HG02943 (cell line): ENCODE data around the gene BOD1L1.
"Not testable (repeated sequence)": the region's sequence is repeated elsewhere in the genome, so short reads cannot be mapped to it uniquely, and the experiment has no call there.

ENCODE experiments used
- ATAC-seq: cut with Tn5 transposase; IDR thresholded peaks from one replicate; pipeline ENCODE4 v1.9.1; 2021; ENCODE audit warnings: mild to moderate bottlenecking, low read depth, moderate library complexity; ENCODE audit not compliant: unreplicated experiment

BOD1L1 gene

GRCh38 chr4:13561673-13562072 lies 65.9 kb downstream of the BOD1L1 start:
- ATAC-seq, result no peak

- not testable (repeated sequence) for ATAC-seq
Measured at GRCh38 chr4:13560111-13560510, 67.4 kb downstream of the BOD1L1 start.

GRCh38 chr4:13559413-13559812 lies 68.1 kb downstream of the BOD1L1 start:
- no peak for ATAC-seq

- ATAC-seq, result no peak
Measured at GRCh38 chr4:13558881-13559280, 68.6 kb downstream of the BOD1L1 start.

- ATAC-seq, result no peak
Measured at GRCh38 chr4:13555325-13555724, 72.2 kb downstream of the BOD1L1 start.

- no peak for ATAC-seq
Measured at GRCh38 chr4:13553081-13553480, 74.4 kb downstream of the BOD1L1 start.

- ATAC-seq, result peak; percentile 62
Measured at GRCh38 chr4:13548984-13549546, 78.5 kb downstream of the BOD1L1 start.

GRCh38 chr4:13548059-13548983 lies 79.2 kb downstream of the BOD1L1 start:
- no peak for ATAC-seq

GRCh38 chr4:13547485-13548041 lies 80.0 kb downstream of the BOD1L1 start:
- no peak for ATAC-seq

GRCh38 chr4:13546941-13547484 lies 80.5 kb downstream of the BOD1L1 start:
- no peak for ATAC-seq

GRCh38 chr4:13546142-13546940 lies 81.2 kb downstream of the BOD1L1 start:
- ATAC-seq, result no peak

GRCh38 chr4:13545394-13545808 lies 82.1 kb downstream of the BOD1L1 start:
- ATAC-seq, result no peak

GRCh38 chr4:13544606-13545393 lies 82.7 kb downstream of the BOD1L1 start:
- peak; percentile 39 for ATAC-seq

- ATAC-seq, result no peak
Measured at GRCh38 chr4:13543839-13544605, 83.5 kb downstream of the BOD1L1 start, which contains the start of gene NKX3-2. NKX3-2 (minus strand) TSS chr4:13544508; CDS start chr4:13544414, 94 bp downstream.

- no peak for ATAC-seq
Measured at GRCh38 chr4:13543032-13543838, 84.3 kb downstream of the BOD1L1 start.

GRCh38 chr4:13542577-13543031 lies 84.9 kb downstream of the BOD1L1 start:
- ATAC-seq, result no peak

- ATAC-seq, result no peak
Measured at GRCh38 chr4:13541720-13542576, 85.6 kb downstream of the BOD1L1 start.
